ENCODE measurements around the gene PSMG4. TPM values are rescaled to one million over a fixed set of nuclear protein-coding genes. Genes with fewer than 3 reads are reported as not detected.

The PSMG4 gene
- total and polyA plus RNA-seq, 8 donors = 16.9 to 27.5 (median 22.2) TPM

- Histone ChIP-seq H3K9me3 (no peaks in the 10 kb centered on the region), H3K27me3 (peaks cover 53 to 98% of the 10 kb centered on the region in 2 donors), H3K4me3 (peak overlapping the region; percentile 45 to 46), H3K27ac (no peak overlapping the region), H3K4me1 (peaks cover 32 to 41% of the 10 kb centered on the region in 2 donors), H3K36me3 (no peaks in the 10 kb centered on the region)
- intact Hi-C loops (cut with DNase I) = no loop called here
- TF ChIP-seq, protein P1, sequence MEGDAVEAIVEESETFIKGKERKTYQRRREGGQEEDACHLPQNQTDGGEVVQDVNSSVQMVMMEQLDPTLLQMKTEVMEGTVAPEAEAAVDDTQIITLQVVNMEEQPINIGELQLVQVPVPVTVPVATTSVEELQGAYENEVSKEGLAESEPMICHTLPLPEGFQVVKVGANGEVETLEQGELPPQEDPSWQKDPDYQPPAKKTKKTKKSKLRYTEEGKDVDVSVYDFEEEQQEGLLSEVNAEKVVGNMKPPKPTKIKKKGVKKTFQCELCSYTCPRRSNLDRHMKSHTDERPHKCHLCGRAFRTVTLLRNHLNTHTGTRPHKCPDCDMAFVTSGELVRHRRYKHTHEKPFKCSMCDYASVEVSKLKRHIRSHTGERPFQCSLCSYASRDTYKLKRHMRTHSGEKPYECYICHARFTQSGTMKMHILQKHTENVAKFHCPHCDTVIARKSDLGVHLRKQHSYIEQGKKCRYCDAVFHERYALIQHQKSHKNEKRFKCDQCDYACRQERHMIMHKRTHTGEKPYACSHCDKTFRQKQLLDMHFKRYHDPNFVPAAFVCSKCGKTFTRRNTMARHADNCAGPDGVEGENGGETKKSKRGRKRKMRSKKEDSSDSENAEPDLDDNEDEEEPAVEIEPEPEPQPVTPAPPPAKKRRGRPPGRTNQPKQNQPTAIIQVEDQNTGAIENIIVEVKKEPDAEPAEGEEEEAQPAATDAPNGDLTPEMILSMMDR (IDR thresholded peaks at IDR 0.05) = no peak
- no peak for DNase-seq
- no peak for ATAC-seq
These were observed 26.5 kb upstream of the PSMG4 start for GRCh38 chr6:3232017-3232945.

- Histone ChIP-seq H3K4me3 (no peak overlapping the region), H3K4me1 (peaks cover 22 to 31% of the 10 kb centered on the region in 2 donors), H3K9me3 (no peaks in the 10 kb centered on the region), H3K27me3 (peaks cover 42 to 98% of the 10 kb centered on the region in 2 donors), H3K36me3 (no peaks in the 10 kb centered on the region), H3K27ac (no peak overlapping the region)
- DNase-seq (no peak), ATAC-seq (no peak)
- TF ChIP-seq, protein P1 (IDR thresholded peaks at IDR 0.05) = no peak
- intact Hi-C loops (cut with DNase I) = no loop called here
These were observed 25.4 kb upstream of the PSMG4 start for GRCh38 chr6:3233321-3233720.

DNA sequence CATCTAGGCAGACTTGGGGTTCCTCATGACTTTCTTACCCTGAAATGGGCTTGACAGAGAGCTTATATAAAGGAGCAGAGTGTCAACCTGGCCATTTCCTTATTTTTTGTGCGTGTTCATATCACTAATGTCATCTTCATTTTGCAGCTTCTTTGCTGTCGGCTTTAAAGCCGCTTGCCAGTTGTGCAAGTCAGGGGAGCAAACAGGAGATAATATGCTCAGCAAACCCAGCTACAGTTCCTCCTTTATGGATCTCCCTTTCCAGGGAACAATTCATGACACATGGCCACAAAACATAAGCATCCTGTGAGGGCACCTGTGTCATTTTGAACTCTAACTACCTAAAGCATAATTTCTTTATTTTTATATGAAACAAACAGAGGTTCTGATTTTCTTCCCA is 24.8 kb upstream of the PSMG4 start:
- H3K27me3 ChIP-seq = peaks cover 38 to 98% of the 10 kb centered on the region in 2 donors
- no peaks in the 10 kb centered on the region for H3K9me3 ChIP-seq

GRCh38 chr6:3235486-3235885 is 23.3 kb upstream of the PSMG4 start:
- no peaks in the 10 kb centered on the region for H3K36me3 ChIP-seq

More for the DNA sequence above, 24.8 kb upstream of the PSMG4 start:
- intact Hi-C loops (cut with DNase I) = no loop called here
- no peak for DNase-seq
- no peaks in the 10 kb centered on the region for H3K36me3 ChIP-seq
- H3K27ac ChIP-seq = no peak overlapping the region
- peaks cover 16 to 25% of the 10 kb centered on the region in 2 donors for H3K4me1 ChIP-seq
- TF ChIP-seq, protein P1 (IDR thresholded peaks at IDR 0.05) = no peak
- ATAC-seq = no peak
- H3K4me3 ChIP-seq = no peak overlapping the region

GRCh38 chr6:3236005-3236404 is 22.7 kb upstream of the PSMG4 start:
- intact Hi-C loops (cut with DNase I) = no loop called here
- DNase-seq (no peak), ATAC-seq (no peak)
- H3K27me3 ChIP-seq = peaks cover 24 to 77% of the 10 kb centered on the region in 2 donors
- H3K9me3 ChIP-seq = no peaks in the 10 kb centered on the region
- H3K36me3 ChIP-seq = no peaks in the 10 kb centered on the region
- H3K4me1 ChIP-seq = peaks cover 5 to 13% of the 10 kb centered on the region in 2 donors
- no peak overlapping the region for H3K4me3 ChIP-seq
- TF ChIP-seq, protein P1 (IDR thresholded peaks at IDR 0.05) = no peak
- H3K27ac ChIP-seq = no peak overlapping the region

More at GRCh38 chr6:3235486-3235885, 23.3 kb upstream of the PSMG4 start:
- Histone ChIP-seq H3K27ac (no peak overlapping the region), H3K4me1 (peaks cover 5 to 14% of the 10 kb centered on the region in 2 donors), H3K27me3 (peaks cover 24 to 82% of the 10 kb centered on the region in 2 donors), H3K9me3 (no peaks in the 10 kb centered on the region), H3K4me3 (no peak overlapping the region)
- DNase-seq = no peak
- ATAC-seq = no peak
- intact Hi-C loops (cut with DNase I) = no loop called here
- TF ChIP-seq, protein P1 (IDR thresholded peaks at IDR 0.05) = no peak

All from left lung (tissue), 10 donors.